A673 (cell line): ENCODE measurements around the gene F2.

Source experiments
- EZH2 ChIP-seq: fragments of 200-600 bp; sonication (generic); IDR thresholded peaks from 2 replicates; pipeline ENCODE4 v1.6.1; 2017; ENCODE audit warnings: borderline replicate concordance, low read depth, mild to moderate bottlenecking, mixed read lengths, antibody characterized with exemption, low read length; ENCODE audit not compliant: poor library complexity, severe bottlenecking
- TF ChIP-seq, protein P1 (sequence below): fragments of 300-800, 200-600 bp; sonication (generic); conservative IDR thresholded peaks from 2 replicates; pipeline ENCODE4 v1.5.1; 2017; ENCODE audit warnings: low read depth, mild to moderate bottlenecking, antibody characterized with exemption, low read length, moderate library complexity, mixed read lengths

GRCh38 chr11:46760429-46761128, 41.6 kb downstream of the F2 start:
- TF ChIP-seq, protein P1, sequence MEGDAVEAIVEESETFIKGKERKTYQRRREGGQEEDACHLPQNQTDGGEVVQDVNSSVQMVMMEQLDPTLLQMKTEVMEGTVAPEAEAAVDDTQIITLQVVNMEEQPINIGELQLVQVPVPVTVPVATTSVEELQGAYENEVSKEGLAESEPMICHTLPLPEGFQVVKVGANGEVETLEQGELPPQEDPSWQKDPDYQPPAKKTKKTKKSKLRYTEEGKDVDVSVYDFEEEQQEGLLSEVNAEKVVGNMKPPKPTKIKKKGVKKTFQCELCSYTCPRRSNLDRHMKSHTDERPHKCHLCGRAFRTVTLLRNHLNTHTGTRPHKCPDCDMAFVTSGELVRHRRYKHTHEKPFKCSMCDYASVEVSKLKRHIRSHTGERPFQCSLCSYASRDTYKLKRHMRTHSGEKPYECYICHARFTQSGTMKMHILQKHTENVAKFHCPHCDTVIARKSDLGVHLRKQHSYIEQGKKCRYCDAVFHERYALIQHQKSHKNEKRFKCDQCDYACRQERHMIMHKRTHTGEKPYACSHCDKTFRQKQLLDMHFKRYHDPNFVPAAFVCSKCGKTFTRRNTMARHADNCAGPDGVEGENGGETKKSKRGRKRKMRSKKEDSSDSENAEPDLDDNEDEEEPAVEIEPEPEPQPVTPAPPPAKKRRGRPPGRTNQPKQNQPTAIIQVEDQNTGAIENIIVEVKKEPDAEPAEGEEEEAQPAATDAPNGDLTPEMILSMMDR: no peak
- TF ChIP-seq EZH2: no peak
